ENCODE measurements around the gene MACROD2. TPM values are rescaled to one million over a fixed set of nuclear protein-coding genes. Genes with fewer than 3 reads are reported as not detected.

Gene MACROD2
- polyA plus RNA-seq, 3 donors, result 12.8 to 13.4 (median 13.2) TPM

- DNase-seq, result no peak
These were observed 526.1 kb downstream of the MACROD2 start for GRCh38 chr20:14521436-14521835.

- no peak for DNase-seq
These were observed 527.3 kb downstream of the MACROD2 start for GRCh38 chr20:14522595-14522994.

- DNase-seq, result no peak
These were observed 527.8 kb downstream of the MACROD2 start for GRCh38 chr20:14523090-14523489.

- no peak for DNase-seq
These were observed 530.1 kb downstream of the MACROD2 start for GRCh38 chr20:14525426-14525825.

- no peak for DNase-seq
These were observed 531.6 kb downstream of the MACROD2 start for GRCh38 chr20:14526891-14527290.

- no peak for DNase-seq
These were observed 536.5 kb downstream of the MACROD2 start for GRCh38 chr20:14531786-14532185.

GRCh38 chr20:14536738-14537137, 541.4 kb downstream of the MACROD2 start:
- no peak for DNase-seq

GRCh38 chr20:14538433-14538832, 543.1 kb downstream of the MACROD2 start:
- no peak for DNase-seq

GRCh38 chr20:14543040-14543439, 547.7 kb downstream of the MACROD2 start:
- DNase-seq, result no peak

GRCh38 chr20:14544688-14545087, 549.4 kb downstream of the MACROD2 start:
- DNase-seq, result no peak

- no peak for DNase-seq
These were observed 555.3 kb downstream of the MACROD2 start for GRCh38 chr20:14550655-14551054.

- no peak for DNase-seq
These were observed 558.6 kb downstream of the MACROD2 start for GRCh38 chr20:14553774-14554534.

GRCh38 chr20:14555676-14556075, 560.4 kb downstream of the MACROD2 start:
- no peak for DNase-seq

- DNase-seq, result no peak
These were observed 560.9 kb downstream of the MACROD2 start for GRCh38 chr20:14556206-14556605.

GRCh38 chr20:14559612-14560011, 564.3 kb downstream of the MACROD2 start:
- DNase-seq, result no peak

GRCh38 chr20:14561741-14562221, 566.5 kb downstream of the MACROD2 start:
- DNase-seq, result no peak

GRCh38 chr20:14562981-14563380, 567.7 kb downstream of the MACROD2 start:
- no peak for DNase-seq

GRCh38 chr20:14566505-14566904, 571.2 kb downstream of the MACROD2 start:
- DNase-seq, result no peak

- no peak for DNase-seq
These were observed 572.9 kb downstream of the MACROD2 start for GRCh38 chr20:14568225-14568624.

- DNase-seq, result no peak
These were observed 573.4 kb downstream of the MACROD2 start for GRCh38 chr20:14568701-14569100.

- no peak for DNase-seq
These were observed 574.3 kb downstream of the MACROD2 start for GRCh38 chr20:14569641-14570040.

- DNase-seq, result no peak
These were observed 575.5 kb downstream of the MACROD2 start for GRCh38 chr20:14570811-14571210.

GRCh38 chr20:14573676-14574075, 578.4 kb downstream of the MACROD2 start:
- no peak for DNase-seq

Data from renal pelvis (tissue), 4 donors.